Measurements from ENCODE around the gene TBCC.

DNA sequence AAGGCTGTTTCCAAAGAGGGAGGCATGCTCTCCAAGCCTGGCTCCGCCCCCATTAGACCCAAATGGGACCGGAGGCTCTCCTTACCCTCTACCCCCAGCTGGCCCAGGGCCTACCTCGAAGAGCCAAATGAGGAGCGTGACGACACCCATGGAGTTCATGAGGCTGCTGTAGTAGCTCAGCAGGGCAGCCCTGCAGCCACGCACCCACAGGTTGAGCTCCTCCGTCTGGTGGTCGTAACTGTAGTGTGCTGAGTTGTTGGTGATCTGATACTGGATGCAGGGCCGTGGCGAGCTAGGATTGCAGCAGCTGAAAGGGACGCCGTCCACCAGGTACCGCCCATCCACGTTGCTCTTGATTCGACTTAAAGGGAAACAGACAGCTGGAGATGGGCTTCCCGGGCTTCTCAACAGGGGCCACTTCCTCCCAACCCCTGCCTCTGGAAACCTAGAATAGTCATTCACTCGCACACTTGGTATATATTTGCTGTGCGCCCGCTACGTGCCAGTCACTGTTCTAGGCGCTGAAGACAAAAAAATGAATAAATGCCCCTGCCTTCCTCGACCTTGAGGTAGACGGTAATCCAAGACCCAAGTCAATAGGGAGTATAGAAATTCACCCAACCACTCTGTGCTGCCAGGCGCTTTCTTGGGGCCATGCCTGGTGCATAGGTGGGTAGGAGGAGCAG lies 41.5 kb downstream of the TBCC start:
- TF ChIP-seq, protein P1, sequence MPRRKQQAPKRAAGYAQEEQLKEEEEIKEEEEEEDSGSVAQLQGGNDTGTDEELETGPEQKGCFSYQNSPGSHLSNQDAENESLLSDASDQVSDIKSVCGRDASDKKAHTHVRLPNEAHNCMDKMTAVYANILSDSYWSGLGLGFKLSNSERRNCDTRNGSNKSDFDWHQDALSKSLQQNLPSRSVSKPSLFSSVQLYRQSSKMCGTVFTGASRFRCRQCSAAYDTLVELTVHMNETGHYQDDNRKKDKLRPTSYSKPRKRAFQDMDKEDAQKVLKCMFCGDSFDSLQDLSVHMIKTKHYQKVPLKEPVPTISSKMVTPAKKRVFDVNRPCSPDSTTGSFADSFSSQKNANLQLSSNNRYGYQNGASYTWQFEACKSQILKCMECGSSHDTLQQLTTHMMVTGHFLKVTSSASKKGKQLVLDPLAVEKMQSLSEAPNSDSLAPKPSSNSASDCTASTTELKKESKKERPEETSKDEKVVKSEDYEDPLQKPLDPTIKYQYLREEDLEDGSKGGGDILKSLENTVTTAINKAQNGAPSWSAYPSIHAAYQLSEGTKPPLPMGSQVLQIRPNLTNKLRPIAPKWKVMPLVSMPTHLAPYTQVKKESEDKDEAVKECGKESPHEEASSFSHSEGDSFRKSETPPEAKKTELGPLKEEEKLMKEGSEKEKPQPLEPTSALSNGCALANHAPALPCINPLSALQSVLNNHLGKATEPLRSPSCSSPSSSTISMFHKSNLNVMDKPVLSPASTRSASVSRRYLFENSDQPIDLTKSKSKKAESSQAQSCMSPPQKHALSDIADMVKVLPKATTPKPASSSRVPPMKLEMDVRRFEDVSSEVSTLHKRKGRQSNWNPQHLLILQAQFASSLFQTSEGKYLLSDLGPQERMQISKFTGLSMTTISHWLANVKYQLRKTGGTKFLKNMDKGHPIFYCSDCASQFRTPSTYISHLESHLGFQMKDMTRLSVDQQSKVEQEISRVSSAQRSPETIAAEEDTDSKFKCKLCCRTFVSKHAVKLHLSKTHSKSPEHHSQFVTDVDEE (CRISPR knock-in tag; IDR thresholded peaks at IDR 0.05), result no peak
- no peak for TF ChIP-seq SNAI2 (CRISPR knock-in tag; IDR thresholded peaks at IDR 0.05)
